NCI-H82 treated with DMSO at 0.1 percent for 48 hours (cell line): Measurements from ENCODE around the gene WARS2.
"Not testable (repeated sequence)": the region's sequence is repeated elsewhere in the genome, so short reads cannot be mapped to it uniquely, and the experiment has no call there.

Experiments used
- DNase-seq: peaks from one replicate; lab custom pipeline; 2025; ENCODE audit not compliant: unreplicated experiment; lab: John Stamatoyannopoulos, UW

WARS2 gene

GRCh38 chr1:119139857-119140176 lies 636 bp downstream of the WARS2 start:
- no peak for DNase-seq

DNA sequence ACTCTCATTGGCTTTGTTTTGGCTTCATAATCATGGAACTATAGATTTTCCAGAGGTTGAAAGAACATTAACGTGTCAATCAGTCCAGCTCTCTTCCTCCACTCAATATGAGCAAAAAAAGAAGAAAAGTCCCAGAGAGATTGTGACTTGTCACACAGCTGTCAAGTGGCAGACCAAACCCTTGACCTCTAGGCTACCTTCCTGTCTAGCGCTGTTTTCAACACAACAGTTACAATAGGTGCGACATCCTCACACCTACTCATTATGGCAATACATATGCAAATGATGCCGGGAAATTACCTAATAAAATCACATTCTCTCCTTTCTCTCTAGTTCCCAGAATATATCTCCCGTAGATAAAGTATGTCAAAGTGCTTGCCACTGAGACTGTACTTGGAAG lies 1.1 kb downstream of the WARS2 start:
- no peak for DNase-seq

- no peak for DNase-seq
Measured at GRCh38 chr1:119136401-119136800, 4.1 kb downstream of the WARS2 start.

DNA sequence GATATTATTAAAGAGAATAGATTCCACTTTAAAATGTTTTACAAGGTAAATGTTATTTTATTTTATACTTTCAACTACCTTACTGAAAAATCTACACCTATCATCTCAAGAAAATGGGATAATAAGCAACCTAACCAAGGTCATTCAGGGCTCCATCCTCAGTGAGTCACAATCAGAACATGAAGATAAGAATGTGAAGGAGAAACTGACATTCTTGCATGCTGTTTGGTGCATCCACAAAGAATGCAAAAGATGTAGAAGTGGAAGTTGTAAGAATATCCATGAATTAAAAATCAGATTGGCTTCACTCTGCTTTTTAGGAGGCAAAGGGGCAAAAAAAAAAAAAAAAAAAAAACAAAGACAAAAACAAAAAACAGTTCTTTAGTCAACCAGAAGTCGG lies 6.5 kb downstream of the WARS2 start:
- DNase-seq, result no peak

- no peak for DNase-seq
Measured at GRCh38 chr1:119132179-119132578, 8.3 kb downstream of the WARS2 start.

DNA sequence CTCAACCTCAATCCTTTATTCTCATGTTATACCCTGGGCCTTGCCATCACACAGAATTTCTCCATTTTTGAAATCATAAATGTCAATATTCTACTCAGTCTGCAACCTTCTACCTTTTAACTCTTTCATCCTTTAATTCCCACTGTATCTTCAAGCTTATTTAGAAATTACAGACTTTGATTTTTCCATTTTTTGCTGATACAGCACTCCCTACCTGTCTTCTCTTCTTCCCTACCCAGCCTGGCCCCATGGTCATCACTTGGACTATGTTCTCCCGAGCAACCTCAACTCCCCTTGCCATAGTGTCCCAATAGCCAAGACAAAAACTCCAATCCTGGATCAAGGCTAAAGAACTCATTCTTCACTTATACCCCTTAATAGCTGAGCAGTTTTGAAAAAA lies 14.6 kb downstream of the WARS2 start:
- no peak for DNase-seq

DNA sequence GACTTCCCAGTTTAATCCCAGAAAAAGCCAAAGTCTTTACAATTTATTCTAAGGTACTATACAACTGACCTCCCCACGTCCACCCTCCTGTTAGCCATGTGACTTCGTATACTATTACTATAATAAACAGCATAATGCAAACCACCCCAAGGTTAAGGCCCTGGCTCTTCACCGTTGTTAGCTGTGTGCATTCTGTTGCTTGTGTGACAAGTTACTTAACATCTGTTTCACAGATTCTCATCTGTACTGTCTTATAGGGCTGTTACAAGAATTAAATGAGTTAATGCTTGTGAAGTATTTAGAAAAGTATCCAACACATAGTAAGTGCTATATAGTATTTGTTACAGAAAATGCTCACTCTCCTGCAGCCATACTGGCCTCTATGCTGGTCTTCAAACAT lies 15.7 kb downstream of the WARS2 start:
- no peak for DNase-seq

GRCh38 chr1:119121872-119122271 lies 18.6 kb downstream of the WARS2 start:
- not testable (repeated sequence) for DNase-seq

DNA sequence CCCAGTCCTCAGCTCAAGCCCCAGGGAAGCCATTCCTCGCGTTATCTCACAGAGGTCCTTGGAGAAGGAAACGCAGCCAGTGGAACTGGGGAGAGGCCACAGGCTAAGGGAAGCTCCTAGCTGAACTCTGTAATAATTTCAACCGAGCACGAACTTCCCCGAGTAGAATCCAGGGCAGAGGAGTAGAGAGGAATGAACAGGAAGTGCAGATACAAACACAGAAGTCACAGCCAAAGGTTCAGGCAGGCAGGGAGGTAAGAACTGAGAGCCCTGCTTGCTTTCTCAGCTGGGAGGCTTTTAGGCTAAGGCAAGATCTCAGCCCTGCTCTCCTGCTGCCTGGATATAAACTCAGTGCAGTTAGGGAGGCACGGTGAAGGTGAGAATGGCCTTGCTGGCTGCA lies 23.7 kb downstream of the WARS2 start:
- DNase-seq, result no peak

DNA sequence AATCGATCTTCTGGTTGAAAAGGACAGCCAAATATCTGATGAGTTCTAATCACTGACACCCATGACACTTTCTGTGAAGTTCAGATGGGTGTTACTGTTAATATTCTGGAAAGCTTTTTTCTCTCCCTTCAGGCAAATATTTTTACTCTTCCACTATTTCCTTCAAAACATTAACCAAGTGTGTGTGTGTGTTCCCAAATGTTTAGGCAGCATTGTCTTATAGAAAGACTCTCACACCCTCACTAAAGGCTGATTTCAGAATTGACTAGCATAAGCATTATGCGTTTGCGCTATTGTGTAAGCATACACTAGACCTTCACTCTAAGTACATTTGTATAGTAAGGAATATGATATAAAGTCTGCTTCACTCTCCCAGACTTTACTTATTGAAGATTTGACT lies 24.7 kb downstream of the WARS2 start:
- DNase-seq, result no peak

DNA sequence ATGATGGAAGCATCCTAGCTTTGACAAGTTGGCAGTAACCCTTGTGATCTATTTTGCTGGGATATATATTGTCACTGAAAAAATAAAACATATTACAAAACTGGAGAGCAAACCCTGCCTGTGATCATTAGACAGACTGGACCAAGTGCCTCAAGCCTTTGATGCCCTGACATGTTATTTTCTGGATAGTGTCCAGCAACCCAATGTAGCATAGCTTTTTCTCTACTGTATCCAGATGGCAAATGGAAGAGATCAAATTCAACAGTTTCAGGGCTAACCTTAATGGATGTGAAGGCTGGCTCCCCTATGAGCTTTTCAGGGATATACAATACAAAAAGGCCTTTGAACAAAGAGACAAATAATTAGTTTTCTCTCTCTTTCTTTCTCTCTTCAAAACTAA lies 25.1 kb downstream of the WARS2 start:
- no peak for DNase-seq

- DNase-seq, result peak; percentile 36
Measured at GRCh38 chr1:119114786-119115185, 25.7 kb downstream of the WARS2 start.

DNA sequence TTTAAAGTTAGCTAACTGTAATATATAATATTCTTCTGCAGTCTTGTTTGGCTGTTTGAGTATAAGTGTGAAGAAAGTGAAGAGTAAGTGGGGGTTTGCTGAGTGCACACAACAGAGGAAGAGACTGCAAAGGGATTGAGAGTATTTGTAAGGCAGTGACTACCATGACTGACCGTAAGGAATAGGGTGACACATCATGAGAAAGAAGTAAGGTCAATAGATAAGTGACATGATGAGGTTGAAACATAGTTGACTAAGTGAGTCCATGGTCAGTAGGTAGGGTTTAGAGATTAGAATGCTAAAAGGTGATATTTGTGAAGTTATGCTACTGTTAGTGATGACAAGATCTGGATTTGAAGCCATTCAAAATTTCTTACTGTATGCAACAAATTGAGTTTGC lies 27.7 kb downstream of the WARS2 start:
- no peak for DNase-seq

DNA sequence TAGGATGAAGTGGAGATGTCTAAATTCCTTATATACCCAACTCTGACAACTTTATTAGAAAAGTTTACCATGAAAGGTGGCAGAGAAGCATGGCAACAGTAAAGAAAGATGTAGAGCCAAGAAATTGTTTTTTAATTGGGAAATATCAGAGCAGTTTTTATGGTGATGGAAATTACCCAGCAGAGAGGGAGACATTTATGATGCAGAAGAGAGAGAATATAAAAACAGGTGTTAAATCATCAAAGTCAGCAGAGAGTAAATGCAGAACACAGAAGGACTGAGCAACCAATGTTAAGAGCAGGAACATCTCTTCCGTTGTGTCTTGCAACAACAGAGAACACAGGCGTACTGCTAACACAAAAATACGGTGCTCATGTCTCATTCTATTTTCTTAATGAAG lies 28.2 kb downstream of the WARS2 start:
- DNase-seq, result no peak

DNA sequence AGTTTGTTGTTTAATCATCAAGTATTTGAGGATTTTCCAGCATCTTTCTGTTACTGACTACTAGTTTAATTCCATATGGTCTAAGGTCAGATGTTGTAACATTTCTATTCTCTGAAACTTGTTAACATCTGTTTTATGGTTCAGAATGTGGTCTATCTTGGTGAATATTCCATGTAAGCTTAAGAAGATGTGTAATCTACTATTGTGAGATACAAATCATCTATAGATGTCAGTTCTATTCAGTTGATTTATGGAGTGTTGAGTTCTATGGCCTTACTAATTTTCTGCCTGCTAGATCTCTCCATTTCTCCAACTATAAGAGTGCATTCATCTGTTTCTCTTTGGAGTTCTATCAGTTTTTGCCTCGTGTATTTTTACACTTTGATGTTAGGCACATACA lies 31.5 kb downstream of the WARS2 start:
- no peak for DNase-seq

GRCh38 chr1:119103764-119104163 lies 36.7 kb downstream of the WARS2 start:
- no peak for DNase-seq

GRCh38 chr1:119102051-119102450 lies 38.4 kb downstream of the WARS2 start:
- no peak for DNase-seq

DNA sequence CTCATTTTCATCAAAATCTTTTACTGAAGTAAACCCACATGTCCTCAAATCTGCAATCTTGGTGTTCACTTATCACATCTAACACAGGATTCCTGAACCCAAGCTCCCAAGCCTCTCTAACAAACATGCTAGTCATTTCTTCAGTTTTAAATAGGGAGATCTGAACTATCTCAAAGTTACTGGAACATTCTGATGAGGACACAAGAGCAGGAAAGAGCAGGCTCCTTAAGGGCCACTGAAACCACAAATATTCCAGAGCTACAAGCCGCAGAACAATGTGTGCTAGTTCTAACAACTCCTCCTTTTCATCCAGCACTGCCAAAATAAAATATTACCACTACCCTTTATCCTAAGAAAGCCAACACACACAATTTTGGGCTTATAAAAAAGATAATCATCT lies 38.9 kb downstream of the WARS2 start:
- DNase-seq, result no peak

DNA sequence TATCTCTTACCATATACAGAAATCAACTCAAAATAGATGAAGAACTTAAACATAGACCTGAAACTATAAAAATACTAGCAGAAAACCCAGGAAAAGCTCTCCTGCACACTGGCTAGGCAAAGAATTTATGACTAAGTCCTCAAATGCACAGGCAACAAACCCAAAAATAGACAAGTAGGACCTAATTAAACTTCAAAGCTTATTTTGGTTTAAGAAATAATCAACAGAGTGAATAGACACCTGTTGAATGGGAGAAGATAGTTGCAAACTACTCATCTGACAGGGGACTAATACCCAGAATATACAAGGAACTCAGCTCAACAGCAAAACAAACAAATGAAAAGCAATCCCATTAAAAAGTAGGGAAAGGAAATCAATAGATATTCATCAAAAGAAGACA lies 40.7 kb downstream of the WARS2 start:
- no peak for DNase-seq

DNA sequence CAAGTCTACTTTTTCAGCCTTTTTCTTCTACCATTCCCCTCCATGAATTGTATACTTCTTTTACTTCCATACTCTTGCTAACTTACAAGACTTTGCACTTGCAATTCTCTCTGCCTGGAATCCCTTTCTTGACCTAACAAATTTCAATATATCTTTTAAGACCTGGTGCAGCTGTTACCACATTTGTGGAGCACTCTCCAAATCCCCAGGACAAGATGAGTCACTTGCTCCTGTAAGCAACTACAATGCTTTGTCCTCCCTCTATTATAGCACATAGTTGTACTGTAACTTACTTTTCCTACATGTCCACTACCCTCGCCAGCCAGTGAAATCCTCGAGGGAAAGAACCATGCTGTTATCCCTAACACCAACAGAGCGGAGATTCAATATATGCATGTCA lies 43.1 kb downstream of the WARS2 start:
- no peak for DNase-seq

DNA sequence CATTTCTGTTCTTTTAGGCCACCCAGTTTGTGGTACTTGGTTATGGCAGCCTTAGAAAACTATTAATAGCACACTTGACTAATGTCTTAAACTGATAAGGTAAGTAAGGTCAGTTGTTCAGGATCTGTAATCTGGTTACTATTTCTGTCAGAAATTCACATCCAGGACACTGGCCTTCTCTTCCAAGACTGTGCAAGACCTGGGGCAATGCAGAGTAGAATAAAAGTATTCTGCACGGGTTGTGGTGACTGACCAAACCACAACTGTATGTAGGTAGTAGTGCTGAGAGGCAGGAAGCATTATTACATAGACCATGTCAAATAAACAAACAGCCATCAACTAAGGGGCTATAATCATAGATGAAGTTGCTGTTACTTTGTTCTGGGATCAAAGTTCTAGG lies 46.7 kb downstream of the WARS2 start:
- no peak for DNase-seq

DNA sequence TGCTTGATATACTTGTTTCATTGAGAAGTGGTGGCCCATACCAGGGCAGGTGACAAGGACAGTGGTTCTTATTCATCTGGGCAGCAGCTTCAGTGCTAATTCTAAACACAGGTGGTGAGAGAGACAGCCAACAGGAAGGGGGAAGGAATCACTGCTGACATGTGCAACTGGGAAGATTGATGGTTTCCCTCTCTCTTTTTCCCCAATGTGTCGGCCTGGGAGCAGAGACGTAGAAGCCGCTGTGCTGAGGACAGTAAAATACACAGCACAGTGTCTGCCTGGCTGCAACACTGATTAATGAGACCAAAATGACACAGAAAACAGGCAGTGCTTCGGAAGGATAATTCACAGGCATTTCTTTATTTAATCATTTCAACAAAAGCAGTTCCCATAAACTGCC lies 48.8 kb downstream of the WARS2 start:
- no peak for DNase-seq

- DNase-seq, result no peak
Measured at GRCh38 chr1:119090250-119090649, 50.2 kb downstream of the WARS2 start.

GRCh38 chr1:119086830-119087229 lies 53.6 kb downstream of the WARS2 start:
- no peak for DNase-seq
